Panc1 (cell line): ENCODE data around the gene AGXT2.

ENCODE experiments used
- POLR2AphosphoS5 ChIP-seq: IDR thresholded peaks from 2 replicates; pipeline ENCODE4 v1.6.1; 2012; ENCODE audit warnings: mild to moderate bottlenecking, low read depth, low read length, moderate library complexity
- REST ChIP-seq, 2 experiments: IDR thresholded peaks; 2 replicates each; pipeline ENCODE4 v1.6.1; 2011 to 2012; ENCODE audit warnings: low read depth in 2 of 2, control low read depth in 1 of 2, low read length in 1 of 2, mild to moderate bottlenecking in 1 of 2, moderate library complexity in 1 of 2; ENCODE audit not compliant: insufficient read depth in 1 of 2
- SIN3A ChIP-seq: IDR thresholded peaks from 2 replicates; pipeline ENCODE4 v1.6.1; 2012; ENCODE audit warnings: low read depth, mild to moderate bottlenecking, low read length, moderate library complexity, borderline replicate concordance; ENCODE audit not compliant: insufficient read depth
- TCF7L2 ChIP-seq: IDR thresholded peaks from 2 replicates; pipeline ENCODE4 v1.6.1; 2011; ENCODE audit warnings: mild to moderate bottlenecking, low read depth, low read length, inconsistent platforms
- TF ChIP-seq, protein P1 (sequence below): fragments of 450-650 bp; IDR thresholded peaks from 2 replicates; pipeline ENCODE4 v1.5.1; 2017; ENCODE audit warnings: mild to moderate bottlenecking

- TF ChIP-seq POLR2AphosphoS5 (no peak), REST (IDR thresholded peaks at IDR 0.05; ENCODE audit: insufficient read depth in 1 of 2, low read depth in 2 of 2, low read length in 1 of 2) (no peak), TCF7L2 (no peak), SIN3A (no peak)
- TF ChIP-seq, protein P1, sequence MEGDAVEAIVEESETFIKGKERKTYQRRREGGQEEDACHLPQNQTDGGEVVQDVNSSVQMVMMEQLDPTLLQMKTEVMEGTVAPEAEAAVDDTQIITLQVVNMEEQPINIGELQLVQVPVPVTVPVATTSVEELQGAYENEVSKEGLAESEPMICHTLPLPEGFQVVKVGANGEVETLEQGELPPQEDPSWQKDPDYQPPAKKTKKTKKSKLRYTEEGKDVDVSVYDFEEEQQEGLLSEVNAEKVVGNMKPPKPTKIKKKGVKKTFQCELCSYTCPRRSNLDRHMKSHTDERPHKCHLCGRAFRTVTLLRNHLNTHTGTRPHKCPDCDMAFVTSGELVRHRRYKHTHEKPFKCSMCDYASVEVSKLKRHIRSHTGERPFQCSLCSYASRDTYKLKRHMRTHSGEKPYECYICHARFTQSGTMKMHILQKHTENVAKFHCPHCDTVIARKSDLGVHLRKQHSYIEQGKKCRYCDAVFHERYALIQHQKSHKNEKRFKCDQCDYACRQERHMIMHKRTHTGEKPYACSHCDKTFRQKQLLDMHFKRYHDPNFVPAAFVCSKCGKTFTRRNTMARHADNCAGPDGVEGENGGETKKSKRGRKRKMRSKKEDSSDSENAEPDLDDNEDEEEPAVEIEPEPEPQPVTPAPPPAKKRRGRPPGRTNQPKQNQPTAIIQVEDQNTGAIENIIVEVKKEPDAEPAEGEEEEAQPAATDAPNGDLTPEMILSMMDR = no peak
Observed at GRCh38 chr5:35001842-35002241, 45.9 kb downstream of the AGXT2 start.
